H9 (cell line): ENCODE data around the gene SH3BP5. TPM values are rescaled to one million over a fixed set of nuclear protein-coding genes. Genes with fewer than 3 reads are reported as not detected.

Experiments used
- DNase-seq: peaks from one replicate; pipeline ENCODE4 v3.0.0-alpha.2; 2017
- H2AFZ ChIP-seq: one replicate; pipeline ENCODE4 v1.6.1; 2013; ENCODE audit warnings: mild to moderate bottlenecking, low read length, control low read depth, moderate library complexity
- H2AK5ac ChIP-seq: 2 replicates; pipeline ENCODE4 v1.6.1; 2013; ENCODE audit warnings: low read length, control low read depth, mixed read lengths; ENCODE audit not compliant: insufficient read length
- H2BK120ac ChIP-seq: one replicate; pipeline ENCODE4 v1.6.1; 2013; ENCODE audit warnings: low read depth, mild to moderate bottlenecking, low read length, control low read depth, inconsistent platforms; ENCODE audit not compliant: poor library complexity, severe bottlenecking
- H2BK12ac ChIP-seq: 2 replicates; pipeline ENCODE4 v1.6.1; 2013; ENCODE audit warnings: low read length, control low read depth, mixed read lengths, low read depth; ENCODE audit not compliant: insufficient read length
- H2BK15ac ChIP-seq: 2 replicates; pipeline ENCODE4 v1.6.1; 2013; ENCODE audit warnings: low read depth, low read length, control low read depth
- H2BK20ac ChIP-seq: one replicate; pipeline ENCODE4 v1.6.1; 2013; ENCODE audit warnings: low read depth, mild to moderate bottlenecking, low read length, control low read depth, inconsistent platforms; ENCODE audit not compliant: poor library complexity, severe bottlenecking
- H2BK5ac ChIP-seq: 2 replicates; pipeline ENCODE4 v1.6.1; 2013; ENCODE audit warnings: low read length, control low read depth, mixed read lengths; ENCODE audit not compliant: insufficient read length
- H3K14ac ChIP-seq: 2 replicates; pipeline ENCODE4 v1.6.1; 2013; ENCODE audit warnings: low read length, control low read depth; ENCODE audit not compliant: insufficient read depth
- H3K18ac ChIP-seq: 2 replicates; pipeline ENCODE4 v1.6.1; 2013; ENCODE audit warnings: low read depth, mild to moderate bottlenecking, mixed read lengths, low read length, control low read depth; ENCODE audit not compliant: insufficient read length
- H3K23ac ChIP-seq: 2 replicates; pipeline ENCODE4 v1.6.1; 2013; ENCODE audit warnings: low read length, control low read depth, mixed read lengths, low read depth; ENCODE audit not compliant: insufficient read length
- H3K23me2 ChIP-seq: 2 replicates; pipeline ENCODE4 v1.6.1; 2013; ENCODE audit warnings: low read depth, mild to moderate bottlenecking, mixed read lengths, low read length, control low read depth; ENCODE audit not compliant: insufficient read length, poor library complexity, severe bottlenecking
- H3K27ac ChIP-seq: 2 replicates; pipeline ENCODE4 v1.5.1; 2013; ENCODE audit warnings: low read length, control low read depth, mixed read lengths, low read depth; ENCODE audit not compliant: insufficient read length
- H3K27me3 ChIP-seq: 2 replicates; pipeline ENCODE4 v1.6.1; 2013; ENCODE audit warnings: low read length, control low read depth, inconsistent platforms; ENCODE audit not compliant: insufficient read depth
- H3K4ac ChIP-seq: 2 replicates; pipeline ENCODE4 v1.6.1; 2013; ENCODE audit warnings: low read depth, mild to moderate bottlenecking, control low read depth, inconsistent platforms, low read length, moderate library complexity
- H3K4me1 ChIP-seq: 2 replicates; pipeline ENCODE4 v1.6.1; 2013; ENCODE audit warnings: low read length, control low read depth, inconsistent platforms; ENCODE audit not compliant: insufficient read depth
- H3K4me2 ChIP-seq: 2 replicates; pipeline ENCODE4 v1.6.1; 2013; ENCODE audit warnings: low read length, control low read depth, mixed read lengths; ENCODE audit not compliant: insufficient read length, insufficient read depth
- H3K56ac ChIP-seq: 2 replicates; pipeline ENCODE4 v1.6.1; 2013; ENCODE audit warnings: low read depth, mild to moderate bottlenecking, mixed read lengths, low read length, control low read depth; ENCODE audit not compliant: insufficient read length
- H3K79me1 ChIP-seq: 2 replicates; pipeline ENCODE4 v1.6.1; 2013; ENCODE audit warnings: low read depth, mild to moderate bottlenecking, moderate library complexity, low read length, control low read depth, inconsistent platforms; ENCODE audit not compliant: insufficient read depth, poor library complexity, severe bottlenecking
- H3K79me2 ChIP-seq: 2 replicates; pipeline ENCODE4 v1.6.1; 2013; ENCODE audit warnings: low read length, control low read depth, inconsistent platforms; ENCODE audit not compliant: insufficient read depth
- H3K9ac ChIP-seq: 2 replicates; pipeline ENCODE4 v1.6.1; 2013; ENCODE audit warnings: low read length, control low read depth, mixed read lengths; ENCODE audit not compliant: insufficient read length; ENCODE audit errors: extremely low read depth
- H3K9me3 ChIP-seq: one replicate; pipeline ENCODE4 v1.6.1; 2013; ENCODE audit warnings: low read depth, low read length, inconsistent platforms; ENCODE audit not compliant: control insufficient read depth
- H3T11ph ChIP-seq: one replicate; pipeline ENCODE4 v1.6.1; 2013; ENCODE audit warnings: mild to moderate bottlenecking, low read length, control low read depth, inconsistent platforms
- H4K20me1 ChIP-seq: one replicate; pipeline ENCODE4 v1.6.1; 2013; ENCODE audit not compliant: control insufficient read depth, insufficient read length, insufficient read depth
- H4K5ac ChIP-seq: 2 replicates; pipeline ENCODE4 v1.6.1; 2013; ENCODE audit warnings: low read depth, mild to moderate bottlenecking, mixed read lengths, low read length, control low read depth; ENCODE audit not compliant: insufficient read length
- H4K8ac ChIP-seq: replicated peaks from 2 replicates; pipeline ENCODE4 v1.6.1; 2013; ENCODE audit warnings: low read length, control low read depth, mixed read lengths, low read depth; ENCODE audit not compliant: insufficient read length
- H4K91ac ChIP-seq: 2 replicates; pipeline ENCODE4 v1.6.1; 2013; ENCODE audit warnings: low read depth, mild to moderate bottlenecking, moderate library complexity, mixed read lengths, low read length, control low read depth; ENCODE audit not compliant: insufficient read length
- H3K27ac Mint-ChIP-seq, 3 experiments: 2 replicates in 2 of 3; 3 replicates in 1 of 3; pipeline ENCODE4 v1.8.0; 2020 to 2021; ENCODE audit warnings: mixed read lengths in 3 of 3, mild to moderate bottlenecking in 1 of 3, moderate library complexity in 1 of 3
- H3K27me3 Mint-ChIP-seq: 2 replicates; pipeline ENCODE4 v1.8.0; 2021; ENCODE audit warnings: low read depth, mild to moderate bottlenecking, moderate library complexity, mixed read lengths
- H3K36me3 Mint-ChIP-seq, 3 experiments: 2 replicates in 2 of 3; 3 replicates in 1 of 3; pipeline ENCODE4 v1.8.0; 2020 to 2021; ENCODE audit warnings: low read depth in 3 of 3, mixed read lengths in 3 of 3; ENCODE audit not compliant: insufficient read depth in 1 of 3
- H3K4me1 Mint-ChIP-seq, 2 experiments: 2 replicates each; pipeline ENCODE4 v1.8.0; 2020; ENCODE audit warnings: mixed read lengths in 2 of 2
- H3K4me3 Mint-ChIP-seq, 2 experiments: 2 replicates in 1 of 2; 3 replicates in 1 of 2; pipeline ENCODE4 v1.8.0; 2020 to 2021; ENCODE audit warnings: mild to moderate bottlenecking in 2 of 2, mixed read lengths in 2 of 2, moderate library complexity in 1 of 2
- H3K9me3 Mint-ChIP-seq, 2 experiments: 2 replicates in 1 of 2; 3 replicates in 1 of 2; pipeline ENCODE4 v1.8.0; 2020; ENCODE audit warnings: mild to moderate bottlenecking in 2 of 2, mixed read lengths in 2 of 2, moderate library complexity in 1 of 2
- WGBS: extraction: QIAGEN DNeasy Blood & Tissue Kit; methylation state at CpG from one replicate; pipeline ENCODE4 v1.1.7; 2013; ENCODE audit warnings: missing lambda C conversion rate, low lambda C conversion rate, mixed read lengths; ENCODE audit not compliant: insufficient read length; ENCODE audit errors: extremely low coverage; 5-methylcytosine and 5-hydroxymethylcytosine counted together
- total RNA-seq: library from RNA; stranded (reverse); gene quantifications from 2 replicates; pipeline ENCODE4 v1.2.1, GENCODE V29; 2021
- TF ChIP-seq, protein P1 (sequence below): fragments of 200-600 bp; sonication (generic); conservative IDR thresholded peaks from 3 replicates; pipeline ENCODE4 v1.8.0; 2021; ENCODE audit warnings: antibody characterized with exemption, mild to moderate bottlenecking

SH3BP5 gene
- total RNA-seq, 1 experiment from 2014 or later = 6.8 TPM

- Histone ChIP-seq H3K79me2 (no peaks in the 10 kb centered on the region), H4K5ac (no peak overlapping the region), H3K9ac (no peak overlapping the region), H3K23me2 (no peaks in the 10 kb centered on the region), H3K4me1 (no peaks in the 10 kb centered on the region; the same call in 1 of the 2 replicates), H3K4ac (no peak overlapping the region), H4K91ac (no peak overlapping the region), H4K20me1 (no peaks in the 10 kb centered on the region), H4K8ac (no peak overlapping the region), H3K14ac (no peak overlapping the region), H3K79me1 (no peaks in the 10 kb centered on the region), H3K56ac (no peak overlapping the region), H3K9me3 (no peaks in the 10 kb centered on the region), H2BK15ac (no peak overlapping the region), H2BK5ac (no peak overlapping the region), H2BK20ac (no peak overlapping the region), H3K18ac (no peak overlapping the region), H2AK5ac (no peak overlapping the region), H2BK120ac (no peak overlapping the region), H3K27me3 (no peaks in the 10 kb centered on the region; the same call in 1 of the 2 replicates), H3K23ac (no peak overlapping the region), H2AFZ (no peak overlapping the region), H3K27ac (no peak overlapping the region), H2BK12ac (no peak overlapping the region), H3K4me2 (no peak overlapping the region), H3T11ph (no peak overlapping the region)
- no peak for DNase-seq
- TF ChIP-seq, protein P1, sequence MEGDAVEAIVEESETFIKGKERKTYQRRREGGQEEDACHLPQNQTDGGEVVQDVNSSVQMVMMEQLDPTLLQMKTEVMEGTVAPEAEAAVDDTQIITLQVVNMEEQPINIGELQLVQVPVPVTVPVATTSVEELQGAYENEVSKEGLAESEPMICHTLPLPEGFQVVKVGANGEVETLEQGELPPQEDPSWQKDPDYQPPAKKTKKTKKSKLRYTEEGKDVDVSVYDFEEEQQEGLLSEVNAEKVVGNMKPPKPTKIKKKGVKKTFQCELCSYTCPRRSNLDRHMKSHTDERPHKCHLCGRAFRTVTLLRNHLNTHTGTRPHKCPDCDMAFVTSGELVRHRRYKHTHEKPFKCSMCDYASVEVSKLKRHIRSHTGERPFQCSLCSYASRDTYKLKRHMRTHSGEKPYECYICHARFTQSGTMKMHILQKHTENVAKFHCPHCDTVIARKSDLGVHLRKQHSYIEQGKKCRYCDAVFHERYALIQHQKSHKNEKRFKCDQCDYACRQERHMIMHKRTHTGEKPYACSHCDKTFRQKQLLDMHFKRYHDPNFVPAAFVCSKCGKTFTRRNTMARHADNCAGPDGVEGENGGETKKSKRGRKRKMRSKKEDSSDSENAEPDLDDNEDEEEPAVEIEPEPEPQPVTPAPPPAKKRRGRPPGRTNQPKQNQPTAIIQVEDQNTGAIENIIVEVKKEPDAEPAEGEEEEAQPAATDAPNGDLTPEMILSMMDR = no peak
- Mint-ChIP-seq H3K27ac (no peak overlapping the region), H3K4me3 (no peak overlapping the region), H3K27me3 (peaks cover 3% of the 10 kb centered on the region; the same call in 1 of the 2 replicates), H3K4me1 (peaks cover 25 to 33% of the 10 kb centered on the region in 2 experiments), H3K9me3 (no peaks in the 10 kb centered on the region), H3K36me3 (no peaks in the 10 kb centered on the region)
- no CpG with 5 or more reads among the region's 1 CpG for WGBS
Observed at GRCh38 chr3:15360788-15361493, 28.6 kb upstream of the SH3BP5 start.
